ENCODE measurements around the gene ACP1. TPM values are rescaled to one million over a fixed set of nuclear protein-coding genes. Genes with fewer than 3 reads are reported as not detected.

The ACP1 gene
- total RNA-seq, 1 donor from 2014 or later: 114 TPM

GRCh38 chr2:260507-261161 lies 4.1 kb upstream of the ACP1 start:
- no peak overlapping the region for H3K4me3 Mint-ChIP-seq (ENCODE audit: unreplicated experiment)
- no peak overlapping the region for H3K4me3 ChIP-seq (ENCODE audit: insufficient read depth, low read depth, low read length)
- H3K36me3 Mint-ChIP-seq (ENCODE audit: low read depth, unreplicated experiment): peaks cover 10% of the 10 kb centered on the region

GRCh38 chr2:262117-262516 lies 2.6 kb upstream of the ACP1 start:
- Mint-ChIP-seq H3K27me3 (ENCODE audit: low read depth, unreplicated experiment) (no peaks in the 10 kb centered on the region), H3K27ac (ENCODE audit: unreplicated experiment) (no peak overlapping the region), H3K9me3 (ENCODE audit: unreplicated experiment) (peaks cover 18% of the 10 kb centered on the region), H3K36me3 (ENCODE audit: low read depth, unreplicated experiment) (peaks cover 11% of the 10 kb centered on the region), H3K4me1 (ENCODE audit: low read depth, unreplicated experiment) (peaks cover 13% of the 10 kb centered on the region), H3K4me3 (ENCODE audit: unreplicated experiment) (peak overlapping the region; percentile 57)
- Histone ChIP-seq H4K20me1 (ENCODE audit: insufficient read depth, low read length) (peaks cover 15% of the 10 kb centered on the region), H3K79me2 (ENCODE audit: insufficient read depth, low read length) (peaks cover 37% of the 10 kb centered on the region), H3K27me3 (ENCODE audit: insufficient read depth, low read length) (no peaks in the 10 kb centered on the region), H3K9ac (ENCODE audit: low read length) (no peak overlapping the region), H3K4me3 (ENCODE audit: insufficient read depth, low read depth, low read length) (no peak overlapping the region), H3K4me1 (ENCODE audit: insufficient read depth, low read length) (peaks cover 11% of the 10 kb centered on the region), H3K4me2 (ENCODE audit: low read length) (no peak overlapping the region), H2AFZ (ENCODE audit: low read depth, low read length) (no peak overlapping the region), H3K36me3 (ENCODE audit: insufficient read depth, low read length) (no peaks in the 10 kb centered on the region), H3K27ac (ENCODE audit: low read depth, low read length) (no peak overlapping the region), H3K9me3 (ENCODE audit: insufficient read depth, low read depth, low read length) (peaks cover 6% of the 10 kb centered on the region)
- FAIRE-seq: no peak
- no peak for TF ChIP-seq CTCF (IDR thresholded peaks at IDR 0.05; ENCODE audit: insufficient read depth, low read depth, low read length)
- no peak for TF ChIP-seq EZH2 (IDR thresholded peaks at IDR 0.05; ENCODE audit: insufficient read depth, low read length)
- DNase-seq (ENCODE audit: low read depth): no peak

More at GRCh38 chr2:260507-261161, 4.1 kb upstream of the ACP1 start:
- Histone ChIP-seq H3K36me3 (ENCODE audit: insufficient read depth, low read length) (no peaks in the 10 kb centered on the region), H4K20me1 (ENCODE audit: insufficient read depth, low read length) (peaks cover 5% of the 10 kb centered on the region), H3K9ac (ENCODE audit: low read length) (no peak overlapping the region), H3K4me2 (ENCODE audit: low read length) (no peak overlapping the region), H2AFZ (ENCODE audit: low read depth, low read length) (no peak overlapping the region), H3K27me3 (ENCODE audit: insufficient read depth, low read length) (no peaks in the 10 kb centered on the region), H3K9me3 (ENCODE audit: insufficient read depth, low read depth, low read length) (peaks cover 6% of the 10 kb centered on the region), H3K79me2 (ENCODE audit: insufficient read depth, low read length) (peaks cover 22% of the 10 kb centered on the region), H3K27ac (ENCODE audit: low read depth, low read length) (no peak overlapping the region), H3K4me1 (ENCODE audit: insufficient read depth, low read length) (peaks cover 8% of the 10 kb centered on the region)
- no peak for TF ChIP-seq CTCF (IDR thresholded peaks at IDR 0.05; ENCODE audit: insufficient read depth, low read depth, low read length)
- TF ChIP-seq EZH2 (IDR thresholded peaks at IDR 0.05; ENCODE audit: insufficient read depth, low read length): no peak
- Mint-ChIP-seq H3K27me3 (ENCODE audit: low read depth, unreplicated experiment) (no peaks in the 10 kb centered on the region), H3K4me1 (ENCODE audit: low read depth, unreplicated experiment) (peaks cover under 1% of the 10 kb centered on the region), H3K27ac (ENCODE audit: unreplicated experiment) (no peak overlapping the region), H3K9me3 (ENCODE audit: unreplicated experiment) (peaks cover 18% of the 10 kb centered on the region)
- DNase-seq (ENCODE audit: low read depth): no peak
- no peak for FAIRE-seq
